NCI-H345 (cell line): ENCODE measurements around the gene PROSER2.
A peak's percentile ranks its signal among the peaks of the same experiment; 100 is the strongest.
"Not testable (repeated sequence)": the region's sequence is repeated elsewhere in the genome, so short reads cannot be mapped to it uniquely, and the experiment has no call there.

Experiments
- DNase-seq: peaks from one replicate; lab custom pipeline; 2025; lab: John Stamatoyannopoulos, UW

PROSER2 gene

DNA sequence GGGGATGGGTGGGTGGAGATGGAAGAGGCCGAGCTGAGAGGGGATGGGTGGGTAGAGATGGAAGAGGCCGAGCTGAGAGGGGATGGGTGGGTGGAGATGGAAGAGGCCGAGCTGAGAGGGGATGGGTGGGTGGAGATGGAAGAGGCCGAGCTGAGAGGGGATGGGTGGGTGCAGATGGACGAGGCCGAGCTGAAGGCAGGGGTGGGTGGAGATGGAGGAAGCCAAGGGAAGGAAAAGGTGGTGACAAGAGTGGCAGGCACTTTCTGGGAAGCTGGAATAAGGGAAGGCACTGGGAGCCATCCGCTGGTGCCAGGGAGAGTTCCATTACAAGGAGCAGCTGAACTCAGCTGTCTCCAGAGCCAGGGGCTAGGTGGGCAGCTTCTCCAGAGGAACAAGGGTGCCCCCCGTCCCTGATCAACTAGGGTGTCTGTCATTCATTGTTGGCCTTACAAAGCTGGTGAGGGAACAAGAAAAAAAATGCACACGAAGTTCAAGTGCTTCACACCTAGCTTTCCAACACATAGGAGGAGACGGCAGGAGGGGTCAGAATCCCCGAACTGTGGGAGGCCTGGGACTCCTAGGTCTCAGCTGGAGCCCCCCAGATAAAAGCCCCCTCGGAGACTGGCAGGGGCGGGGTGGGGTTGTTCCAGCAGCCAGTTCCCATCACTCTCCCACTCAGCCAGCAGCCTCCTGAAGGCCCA is 62.4 kb downstream of the PROSER2 start:
- no peak for DNase-seq

DNA sequence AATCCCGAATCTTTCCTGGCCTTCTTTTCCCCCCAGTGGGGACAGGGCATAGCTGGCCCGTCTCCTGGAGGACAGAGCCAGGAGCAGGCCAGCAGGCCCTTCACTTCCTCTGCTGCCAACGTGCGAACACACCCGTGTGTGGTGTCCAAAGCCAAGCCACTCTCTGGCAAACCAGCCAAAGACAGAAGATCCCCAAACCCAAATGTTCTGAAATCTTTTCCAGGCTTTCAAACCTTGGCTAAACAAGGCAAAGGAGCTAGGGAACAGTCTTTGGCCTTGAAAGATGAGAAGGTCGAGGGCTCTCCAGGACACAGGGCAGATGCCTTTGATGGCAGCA is 63.0 kb downstream of the PROSER2 start:
- no peak for DNase-seq

DNA sequence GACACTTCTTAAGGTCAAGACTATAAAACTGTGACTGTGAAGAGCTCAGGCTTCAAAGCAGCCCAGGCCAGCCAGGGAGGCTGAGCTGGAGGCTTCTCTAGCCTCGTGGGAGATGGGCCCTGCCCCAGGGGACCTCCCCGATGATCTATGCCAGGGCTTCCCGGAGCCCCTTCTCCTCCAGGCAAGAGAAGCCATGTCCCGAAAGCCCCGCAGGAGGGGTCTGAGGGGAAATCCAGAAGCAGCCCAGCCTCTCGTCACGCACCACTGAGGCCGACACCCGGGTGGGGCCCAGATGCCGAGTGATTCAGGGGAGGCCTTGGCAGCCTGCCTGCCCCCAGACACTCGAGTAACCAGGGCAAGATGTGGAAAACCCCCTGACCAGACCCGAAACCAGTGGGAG is 63.7 kb downstream of the PROSER2 start:
- DNase-seq = no peak

DNA sequence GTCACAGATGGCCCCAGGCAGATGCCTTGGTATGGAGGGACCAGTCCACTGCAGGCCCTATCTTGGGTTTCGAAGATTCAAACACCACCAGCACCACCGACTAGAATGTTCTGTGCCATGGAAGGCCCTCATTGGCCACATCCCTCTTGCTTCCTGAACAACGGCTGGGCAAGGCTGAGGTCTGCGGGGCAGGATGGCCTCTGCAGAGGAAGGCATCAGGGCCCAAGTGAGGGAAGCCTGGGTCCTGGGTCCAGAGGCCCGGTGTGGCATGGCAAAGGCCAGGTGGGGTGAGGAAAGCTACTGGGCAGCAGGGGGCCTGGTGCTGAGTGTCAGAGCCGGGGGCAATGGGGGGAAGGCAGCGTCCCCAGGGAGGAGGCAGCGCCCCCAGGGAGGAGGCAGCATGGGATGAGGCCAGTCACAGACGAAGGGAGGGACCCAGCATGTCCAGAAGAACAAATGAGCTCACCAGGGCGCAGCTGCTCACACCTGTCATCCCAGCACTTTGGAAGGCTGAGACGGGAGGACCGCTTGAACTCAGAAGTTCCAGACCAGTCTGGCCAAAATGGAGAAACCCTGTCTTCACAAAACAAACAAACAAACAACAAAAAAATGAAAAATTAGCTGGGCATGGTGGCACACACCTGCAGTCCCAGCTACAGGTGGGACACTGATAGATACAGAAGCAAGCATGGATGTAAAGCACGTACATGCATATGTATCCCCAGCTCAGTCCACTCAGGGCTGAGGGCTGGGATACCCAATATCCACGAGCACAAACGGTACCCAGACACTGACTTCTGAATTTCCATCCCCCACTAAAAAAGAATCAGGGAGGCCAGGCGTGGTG is 64.4 kb downstream of the PROSER2 start:
- DNase-seq = no peak

DNA sequence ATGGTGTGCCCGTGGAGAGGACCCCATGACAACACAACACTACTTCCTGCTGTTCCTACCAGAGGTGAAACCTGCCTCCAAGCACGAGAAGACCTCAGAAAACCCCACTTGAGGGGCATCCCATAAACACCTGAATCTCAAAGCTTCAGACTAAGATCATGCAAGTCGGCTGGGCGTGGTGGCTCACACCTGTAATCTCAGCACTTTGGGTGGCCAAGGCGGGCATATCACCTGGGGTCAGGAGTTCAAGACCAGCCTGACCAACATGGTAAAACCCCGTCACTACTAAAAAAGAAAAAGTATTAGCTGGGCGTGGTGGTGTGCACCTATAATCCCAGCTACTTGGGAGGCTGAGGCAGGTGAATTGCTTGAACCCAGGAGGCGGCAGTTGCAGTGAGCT is 66.1 kb downstream of the PROSER2 start:
- not testable (repeated sequence) for DNase-seq

DNA sequence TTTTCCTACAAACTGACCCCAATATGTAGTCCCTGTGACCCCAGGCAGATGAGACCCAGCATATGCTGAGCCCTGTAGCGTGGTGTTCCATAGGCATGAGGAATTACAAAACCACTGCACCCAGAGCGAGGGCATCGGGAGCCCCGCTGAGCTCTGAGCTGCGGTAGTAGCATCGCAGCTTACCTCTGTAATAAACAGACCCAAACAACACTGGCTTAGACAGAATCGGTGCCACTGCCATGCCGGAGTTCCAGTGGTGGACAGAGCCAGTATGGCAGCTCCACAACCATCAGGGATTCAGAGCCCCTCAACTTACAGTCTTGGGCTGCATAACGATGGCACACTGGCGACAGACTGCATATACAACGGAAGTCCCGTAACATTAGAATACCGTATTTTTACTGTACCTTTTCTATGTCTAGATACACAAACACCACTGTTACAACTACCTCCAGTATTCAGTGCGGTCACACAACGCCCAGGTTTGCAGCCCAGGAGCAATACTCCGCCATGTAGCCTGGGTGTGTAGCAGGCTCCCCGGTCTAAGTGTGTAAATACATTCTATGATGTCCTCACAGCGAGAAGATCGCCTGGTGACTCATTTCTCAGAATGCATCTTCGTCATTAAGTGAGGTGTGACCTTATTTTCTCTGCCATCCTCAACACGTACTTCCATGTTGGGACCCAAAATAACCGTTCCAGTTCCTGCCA is 68.8 kb downstream of the PROSER2 start:
- no peak for DNase-seq

DNA sequence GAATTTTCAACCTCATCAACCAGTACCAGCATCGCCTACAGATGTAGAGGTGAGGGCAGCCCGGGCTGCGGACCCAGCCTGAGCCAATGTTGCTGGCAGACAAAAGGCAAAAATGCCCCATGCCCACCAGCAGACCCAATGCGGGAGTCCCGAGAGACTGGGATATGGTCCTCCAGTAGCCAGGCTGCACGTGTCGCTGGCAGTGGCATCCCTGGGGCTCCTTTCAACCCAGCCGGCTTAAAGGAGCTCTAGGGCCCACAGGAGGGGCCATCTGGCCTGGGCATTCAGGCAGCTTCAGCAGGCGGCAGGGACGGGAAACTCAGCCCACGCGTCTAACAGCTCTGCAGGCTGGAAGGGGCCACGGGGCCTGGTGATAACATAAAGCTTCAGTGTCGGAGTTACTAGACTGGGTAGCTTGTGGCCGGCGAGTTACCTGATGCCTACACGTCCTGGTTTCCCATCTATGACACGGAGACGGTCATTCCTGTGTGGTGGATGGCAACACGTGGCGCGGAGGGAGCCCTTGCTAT is 70.7 kb downstream of the PROSER2 start:
- DNase-seq = no peak

DNA sequence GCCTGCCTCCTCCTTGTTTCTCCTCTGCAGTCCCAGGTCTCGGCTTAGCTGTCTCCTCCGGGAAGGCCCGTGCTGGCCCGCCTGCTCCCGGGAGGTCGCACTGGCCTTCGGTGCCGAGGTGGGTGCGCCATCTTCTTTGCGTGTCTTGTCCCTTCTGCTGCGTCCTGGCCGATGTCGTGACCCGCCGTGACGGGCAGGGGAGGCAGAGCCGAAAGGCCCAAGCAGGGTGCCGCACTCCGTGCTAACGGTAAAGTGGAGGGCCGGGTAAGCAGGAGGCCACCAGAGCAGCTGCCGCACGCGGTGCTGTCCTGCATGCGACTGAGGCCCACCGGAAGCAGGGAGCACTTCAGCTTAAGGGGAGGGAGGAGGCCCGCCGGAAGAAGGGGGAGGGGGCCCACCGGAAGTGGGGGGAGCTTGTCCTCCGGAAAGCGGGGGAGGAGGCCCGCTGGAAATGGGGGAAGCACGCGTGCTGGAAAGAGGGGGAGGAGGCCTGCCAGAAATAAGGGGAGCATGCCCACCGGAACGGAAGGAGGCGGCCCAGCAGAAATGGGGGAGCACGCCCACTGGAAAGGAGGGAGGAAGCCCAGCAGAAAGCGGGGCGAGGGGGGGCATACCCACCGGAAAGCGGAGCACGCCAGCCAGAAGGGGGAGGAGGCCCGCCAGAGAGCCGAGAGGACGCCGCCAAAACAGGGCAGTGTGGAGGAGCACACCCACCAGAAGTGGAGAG is 71.4 kb downstream of the PROSER2 start:
- no peak for DNase-seq

DNA sequence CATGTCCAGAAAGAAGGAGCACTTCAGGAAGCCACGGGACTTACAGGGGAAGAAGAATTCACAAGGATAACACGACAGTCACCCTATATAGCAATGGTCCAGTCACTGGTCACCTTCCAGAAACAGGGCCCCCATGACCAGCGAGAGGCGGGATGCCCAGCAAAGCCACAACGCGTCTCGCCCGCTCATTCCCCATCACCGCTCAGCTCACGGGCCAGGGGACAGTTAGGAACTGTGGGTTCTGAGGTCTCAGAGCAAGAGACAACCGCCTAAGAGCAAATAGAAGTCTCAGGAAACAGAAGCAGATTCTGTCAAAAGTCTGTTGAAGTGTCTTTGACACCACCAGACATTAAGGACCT is 71.9 kb downstream of the PROSER2 start:
- DNase-seq = no peak

DNA sequence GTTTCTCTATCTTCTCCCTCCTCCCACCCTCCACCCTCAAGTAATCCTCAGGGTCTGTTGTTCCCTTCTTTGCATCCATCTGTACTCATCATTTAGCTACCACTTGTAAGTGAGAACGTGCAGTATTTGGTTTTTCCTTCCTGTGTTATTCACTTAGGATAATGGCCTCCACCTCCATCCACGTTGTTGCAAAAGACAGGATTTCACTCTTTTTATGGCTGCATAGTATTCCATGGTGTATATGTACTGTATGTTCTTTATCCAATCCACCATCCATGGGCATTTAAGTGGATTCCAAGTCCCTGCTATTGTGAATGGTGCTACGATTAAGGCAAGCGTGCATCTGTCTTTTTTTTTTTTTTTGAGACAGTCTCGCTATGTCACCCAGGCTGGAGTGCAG is 72.4 kb downstream of the PROSER2 start:
- no peak for DNase-seq

DNA sequence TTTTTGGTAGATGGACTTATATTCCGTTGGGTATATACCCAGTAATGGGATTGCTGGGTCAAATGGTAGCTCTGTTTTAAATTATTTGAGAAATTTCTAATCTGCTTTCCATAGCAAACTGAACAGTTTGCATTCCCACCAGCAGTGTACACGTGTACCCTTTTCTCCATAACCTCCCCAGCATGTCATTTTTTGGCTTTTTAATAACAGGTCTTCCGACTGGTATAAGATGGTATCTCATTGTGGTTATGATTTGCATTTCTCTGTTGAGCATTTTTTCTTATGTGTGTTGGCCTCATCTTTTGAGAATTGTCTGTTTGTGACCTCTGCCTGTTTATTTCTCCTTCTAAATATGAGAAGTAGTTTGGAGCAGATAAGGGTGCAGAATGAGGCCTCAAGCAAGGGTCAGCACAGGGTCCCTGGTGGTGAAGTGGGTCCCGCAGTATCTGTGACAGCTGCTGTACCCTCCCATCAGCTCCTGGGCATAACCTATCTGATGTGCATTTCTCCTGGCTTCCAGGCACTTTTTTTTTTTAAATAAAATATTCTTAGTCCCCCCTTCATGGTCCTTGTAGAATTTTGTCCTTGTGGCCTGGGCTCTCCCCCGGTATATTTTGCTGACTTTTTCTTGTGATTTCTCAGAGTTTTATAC is 73.5 kb downstream of the PROSER2 start:
- DNase-seq = no peak

DNA sequence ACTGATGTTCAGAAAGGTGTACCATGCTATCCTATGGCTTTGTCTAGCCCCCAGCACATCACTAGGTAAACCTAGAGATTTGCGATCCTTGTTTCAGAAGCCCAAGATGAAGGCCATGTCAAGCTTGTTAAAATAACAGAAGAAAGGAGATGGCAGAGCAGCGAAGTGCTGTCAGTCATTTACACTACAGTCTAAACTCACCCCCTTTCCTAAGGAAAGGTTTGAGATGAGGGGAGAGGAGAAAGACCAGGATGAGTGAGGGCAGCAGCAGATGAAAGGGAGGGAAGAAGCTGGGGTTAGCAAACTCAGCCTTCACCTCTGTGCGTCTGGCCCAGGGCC is 74.8 kb downstream of the PROSER2 start:
- DNase-seq = no peak

DNA sequence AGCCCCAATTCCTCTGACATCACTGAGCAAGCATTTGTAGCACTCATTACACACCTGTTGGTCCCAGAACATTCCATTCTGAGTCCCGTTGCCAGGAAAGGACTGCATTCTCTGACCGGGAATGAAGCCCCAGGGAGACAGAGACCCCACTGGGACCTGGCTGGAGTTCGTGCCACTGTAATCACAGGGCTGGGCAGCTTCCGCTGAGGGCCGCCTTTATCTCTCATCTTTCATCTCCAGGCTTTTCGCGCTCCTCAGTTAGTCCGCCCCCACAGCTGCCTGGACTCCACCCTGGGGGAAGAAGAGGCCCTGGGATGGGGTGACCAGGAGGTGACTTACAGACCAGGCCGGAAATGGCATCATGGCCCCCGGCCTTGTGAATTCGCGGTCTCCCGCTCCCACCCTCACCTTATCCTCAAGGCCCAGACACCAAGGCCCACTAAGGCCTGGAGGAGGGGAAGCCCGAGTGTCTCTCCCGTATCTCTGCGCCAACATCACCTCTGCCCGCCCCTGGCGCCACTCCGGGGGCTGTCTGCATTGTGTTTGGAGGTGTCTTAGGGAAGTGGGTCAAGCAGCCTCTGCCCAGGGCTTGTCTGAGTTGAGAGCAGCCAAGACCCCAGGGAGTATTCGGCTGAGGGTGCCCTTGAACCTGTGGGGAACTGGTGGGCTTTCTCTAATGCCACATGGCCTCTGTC is 75.4 kb downstream of the PROSER2 start:
- DNase-seq = peak; percentile 12

DNA sequence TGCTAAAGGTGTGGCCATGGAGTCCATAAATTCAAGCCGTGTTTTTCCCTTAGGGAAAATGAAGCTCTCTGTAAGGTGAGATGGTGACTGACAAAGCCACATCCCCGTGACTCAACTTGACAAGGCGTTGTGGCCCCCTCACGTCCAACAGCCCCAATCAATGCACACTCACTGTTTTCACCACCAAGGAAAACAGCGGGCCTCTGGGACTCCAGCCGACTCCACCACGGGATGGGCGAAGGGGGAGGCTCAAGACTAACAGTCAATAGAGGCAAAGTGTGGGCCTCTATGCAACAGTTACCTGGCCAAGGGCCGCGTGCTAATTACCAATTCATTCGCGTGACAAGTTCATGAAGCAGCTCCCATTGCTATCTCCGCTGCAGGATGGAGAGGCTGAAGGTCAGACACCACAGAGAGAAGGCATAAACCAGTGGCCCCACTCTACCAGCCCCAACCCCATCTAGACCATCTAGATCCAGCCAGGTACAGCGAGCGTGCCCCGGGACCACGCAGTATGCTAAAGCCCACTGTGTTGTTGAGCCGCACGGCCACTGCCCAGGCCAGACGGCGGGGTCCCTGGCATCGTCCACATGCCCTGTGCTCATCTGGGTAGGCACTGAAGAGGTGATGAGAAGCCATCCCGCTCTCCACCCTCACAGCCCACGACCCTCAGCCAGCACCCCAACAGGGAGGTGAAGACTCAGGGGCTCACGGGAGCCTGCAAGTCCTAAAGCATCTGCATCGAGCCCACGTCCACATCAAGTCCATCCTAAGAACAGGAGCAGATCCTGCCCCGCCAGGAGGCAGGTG is 76.1 kb downstream of the PROSER2 start:
- DNase-seq = no peak

DNA sequence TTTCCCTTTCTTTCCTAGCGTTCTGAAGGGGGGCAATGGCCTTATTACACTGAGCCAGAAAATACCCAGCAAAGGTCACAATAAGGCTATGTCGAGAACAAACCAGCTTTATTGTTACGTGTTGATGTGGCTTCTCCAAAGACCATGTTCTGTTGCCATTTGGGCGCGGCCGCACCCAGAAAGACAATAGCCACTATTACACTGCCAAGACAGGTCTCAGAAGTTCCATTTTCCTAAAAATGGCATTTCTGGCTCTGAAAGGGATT is 77.8 kb downstream of the PROSER2 start:
- DNase-seq = no peak

DNA sequence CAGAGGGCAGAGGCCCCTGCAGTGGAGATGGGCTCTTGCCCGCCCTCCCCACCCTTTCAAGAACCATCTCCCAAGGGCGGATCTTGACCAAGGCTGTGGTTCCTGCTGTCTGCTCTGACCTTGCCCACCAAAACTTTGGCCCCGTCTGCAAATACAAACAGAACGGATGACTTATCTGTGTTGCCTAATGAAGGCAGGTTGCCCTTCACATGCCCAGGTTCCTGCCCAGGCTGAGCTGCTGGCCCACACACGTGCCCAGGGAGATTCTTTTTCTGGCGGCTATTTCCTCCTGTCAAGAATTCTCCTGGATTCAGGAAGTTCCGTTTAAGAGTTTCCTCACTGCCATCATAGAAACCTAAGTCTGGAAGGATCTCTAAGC is 78.3 kb downstream of the PROSER2 start:
- DNase-seq = no peak

DNA sequence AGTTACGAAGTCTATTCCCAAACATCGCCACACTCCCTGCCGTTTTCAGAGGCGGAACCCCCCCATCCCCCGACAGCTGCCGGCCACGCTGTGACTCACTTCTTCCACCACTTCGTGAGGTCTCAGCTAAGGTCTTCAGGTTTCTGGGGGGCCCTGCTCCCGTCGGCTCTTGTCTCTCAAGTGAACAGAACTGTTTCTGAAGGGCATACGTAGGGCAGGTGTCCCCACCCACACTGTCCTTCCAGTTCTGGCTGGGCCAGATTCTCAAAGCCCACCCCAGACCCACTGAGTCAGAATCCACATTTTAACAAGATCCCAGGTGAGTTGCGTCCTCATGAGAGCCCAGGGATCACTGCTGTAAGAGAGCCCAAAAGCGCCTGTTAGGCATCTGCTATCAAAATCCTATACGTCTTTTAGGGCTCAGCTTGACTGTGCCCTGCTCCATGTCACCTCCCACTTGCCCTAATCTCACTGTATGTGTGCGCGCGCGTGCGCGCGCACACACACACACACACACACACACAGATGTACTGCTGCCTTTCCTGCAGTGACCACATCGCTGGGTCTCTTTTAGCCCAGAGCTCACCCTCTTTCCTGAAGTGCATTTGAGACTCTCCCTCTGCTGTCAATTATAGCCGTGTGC is 78.8 kb downstream of the PROSER2 start:
- no peak for DNase-seq

DNA sequence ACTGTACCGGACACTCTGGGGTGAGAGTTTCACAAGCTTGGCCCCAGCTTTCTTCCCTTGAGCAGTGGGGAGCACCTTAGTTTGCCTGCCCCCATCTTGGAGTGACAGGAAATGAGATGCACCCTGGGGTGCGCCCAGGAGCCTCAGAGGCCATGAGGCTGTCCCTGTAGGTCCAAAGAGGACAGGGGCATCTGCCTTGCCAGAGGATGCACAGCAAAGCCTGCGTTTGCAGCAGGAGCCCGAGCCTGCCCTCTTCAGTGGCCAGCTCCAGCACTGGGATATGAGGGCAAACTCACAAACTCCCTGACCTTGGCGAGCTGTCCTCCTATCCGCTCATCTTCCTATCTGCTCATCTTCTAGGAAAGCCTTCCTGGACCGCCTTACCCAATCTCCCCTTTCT is 79.5 kb downstream of the PROSER2 start:
- no peak for DNase-seq

DNA sequence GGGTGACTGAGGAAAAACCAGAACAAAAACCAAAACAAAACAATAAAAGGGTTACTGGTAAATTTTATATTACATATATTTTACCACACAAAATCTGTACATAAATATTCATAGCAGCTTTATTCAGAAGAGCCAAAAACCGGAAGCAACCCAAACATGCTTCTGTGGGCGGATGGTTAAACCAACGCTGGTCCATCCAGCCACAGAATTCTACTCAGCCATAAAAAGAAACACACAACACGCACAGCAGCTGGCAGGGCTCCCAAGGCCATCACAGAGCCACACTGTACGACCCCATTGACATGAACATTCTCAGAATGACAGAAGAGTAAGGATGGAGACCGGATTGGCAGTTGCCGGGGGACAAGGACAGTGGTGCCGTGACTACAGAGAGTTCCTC is 83.6 kb downstream of the PROSER2 start:
- DNase-seq = no peak

DNA sequence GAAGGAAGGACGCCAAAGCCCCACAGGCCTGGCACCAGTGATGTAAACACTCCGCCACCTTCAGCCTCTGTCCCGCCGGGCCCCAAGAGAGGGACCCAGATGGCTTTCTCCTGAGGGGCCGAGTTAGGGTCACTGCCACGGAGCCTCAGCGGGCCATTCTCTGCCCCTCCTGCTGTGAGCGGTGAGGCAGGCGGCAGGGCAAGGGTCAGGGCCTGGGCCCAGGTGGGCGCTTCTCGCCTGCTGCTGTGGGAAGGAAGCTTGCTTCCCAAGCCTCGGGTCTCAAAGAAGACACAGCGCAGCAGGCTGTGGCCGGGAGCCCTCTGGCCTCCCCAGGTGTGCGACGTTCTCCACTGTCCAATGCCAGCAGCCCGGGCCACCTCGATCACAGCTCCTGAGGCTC is 84.8 kb downstream of the PROSER2 start:
- no peak for DNase-seq
